ENCODE data around the gene AXIN1. TPM values are rescaled to one million over a fixed set of nuclear protein-coding genes. Genes with fewer than 3 reads are reported as not detected.
A peak's percentile ranks its signal among the peaks of the same experiment; 100 is the strongest.
"Not testable (repeated sequence)": the region's sequence is repeated elsewhere in the genome, so short reads cannot be mapped to it uniquely, and the experiment has no call there.

Gene AXIN1
- total RNA-seq, 1 donor from 2014 or later, result 19.4 TPM

DNA sequence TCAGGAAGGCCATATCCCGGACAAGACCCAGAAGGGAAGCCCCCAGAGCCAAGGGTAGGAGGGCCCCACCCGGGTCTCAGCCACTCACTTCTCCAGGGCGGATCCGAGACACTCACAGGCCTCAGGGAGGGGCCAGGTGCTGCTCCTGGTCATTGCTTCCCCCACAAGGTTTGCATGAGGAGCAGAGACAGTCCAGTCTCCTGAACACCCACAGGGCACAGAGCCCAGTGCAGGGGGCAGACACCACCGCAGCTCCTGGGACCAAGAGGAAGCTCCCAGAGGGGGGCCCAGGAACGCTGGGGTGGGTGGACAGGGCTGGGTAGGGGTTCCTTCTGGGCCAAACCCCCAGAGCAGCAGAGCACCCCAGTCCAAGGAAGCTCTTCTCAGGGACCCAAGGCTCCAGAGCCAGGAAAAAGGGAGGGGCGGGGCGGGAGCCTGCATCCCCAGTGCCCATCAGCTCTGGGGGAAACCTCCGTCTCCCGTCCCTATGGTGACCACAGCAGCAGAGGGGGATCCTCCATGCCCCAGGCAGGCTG lies 18.5 kb upstream of the AXIN1 start:
- DNase-seq (ENCODE audit: low spot score), result no peak

DNA sequence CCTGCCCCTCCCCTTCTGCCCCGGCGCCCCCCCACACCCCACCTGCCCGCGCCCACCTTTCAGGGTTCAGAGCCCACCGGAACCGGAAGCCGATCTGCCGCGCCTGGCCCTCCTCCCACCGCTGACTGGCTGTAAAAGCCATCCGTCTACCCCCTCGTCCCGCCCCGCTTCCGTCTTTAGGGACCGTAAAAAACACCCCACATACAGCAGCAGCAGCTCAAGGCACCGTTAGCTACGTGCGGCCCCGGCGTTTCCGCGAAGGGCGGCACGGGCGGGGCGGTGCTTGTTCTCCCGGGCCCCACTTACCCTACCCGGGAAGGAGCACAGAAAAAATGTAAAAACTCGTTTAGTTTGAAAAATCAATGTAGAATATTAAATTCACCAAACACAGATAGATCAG lies 17.9 kb upstream of the AXIN1 start, which contains the start of gene MRPL28:
Gene MRPL28, minus strand, starts transcription at position 96 of the 400 bp plus-strand sequence. CDS start 320 bp downstream, outside the sequence.
- DNase-seq (ENCODE audit: low spot score), result peak; percentile 96

GRCh38 chr16:369866-370436 lies 17.4 kb upstream of the AXIN1 start:
- no peak for DNase-seq (ENCODE audit: low spot score)

DNA sequence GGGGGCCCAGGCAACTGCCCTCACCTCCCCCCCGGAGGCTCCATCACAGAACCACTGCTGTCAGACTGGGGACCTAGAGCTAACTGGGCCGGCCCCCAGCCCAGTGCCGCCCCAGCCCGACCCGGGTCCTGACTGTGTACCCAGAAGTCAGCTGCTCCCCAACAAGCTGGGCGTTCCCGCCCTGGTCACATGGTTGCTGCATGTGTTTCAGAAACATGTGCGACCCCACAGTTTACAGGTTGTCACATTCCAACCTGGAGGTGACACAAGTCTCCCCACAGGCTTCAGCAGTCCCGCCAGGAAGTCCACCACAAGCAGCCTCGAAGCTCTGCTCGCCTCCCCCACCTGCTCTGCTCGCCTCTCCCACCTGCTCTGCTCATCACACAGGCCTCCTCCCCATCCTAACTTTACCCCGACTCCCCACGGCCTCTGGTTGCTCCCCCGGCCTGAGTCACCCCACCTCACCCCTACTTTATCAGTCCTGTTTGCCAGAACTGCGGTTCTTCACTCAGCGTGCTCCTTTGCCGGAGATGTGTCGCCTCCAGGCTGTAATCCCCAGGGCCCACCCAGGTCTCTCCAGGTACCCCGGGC lies 16.8 kb upstream of the AXIN1 start:
- DNase-seq (ENCODE audit: low spot score), result no peak

- no peak for DNase-seq (ENCODE audit: low spot score)
Measured at GRCh38 chr16:368388-369158, 16.1 kb upstream of the AXIN1 start.

- DNase-seq (ENCODE audit: low spot score), result no peak
Measured at GRCh38 chr16:367333-367903, 14.9 kb upstream of the AXIN1 start.

- no peak for DNase-seq (ENCODE audit: low spot score)
Measured at GRCh38 chr16:366476-366875, 14.0 kb upstream of the AXIN1 start.

DNA sequence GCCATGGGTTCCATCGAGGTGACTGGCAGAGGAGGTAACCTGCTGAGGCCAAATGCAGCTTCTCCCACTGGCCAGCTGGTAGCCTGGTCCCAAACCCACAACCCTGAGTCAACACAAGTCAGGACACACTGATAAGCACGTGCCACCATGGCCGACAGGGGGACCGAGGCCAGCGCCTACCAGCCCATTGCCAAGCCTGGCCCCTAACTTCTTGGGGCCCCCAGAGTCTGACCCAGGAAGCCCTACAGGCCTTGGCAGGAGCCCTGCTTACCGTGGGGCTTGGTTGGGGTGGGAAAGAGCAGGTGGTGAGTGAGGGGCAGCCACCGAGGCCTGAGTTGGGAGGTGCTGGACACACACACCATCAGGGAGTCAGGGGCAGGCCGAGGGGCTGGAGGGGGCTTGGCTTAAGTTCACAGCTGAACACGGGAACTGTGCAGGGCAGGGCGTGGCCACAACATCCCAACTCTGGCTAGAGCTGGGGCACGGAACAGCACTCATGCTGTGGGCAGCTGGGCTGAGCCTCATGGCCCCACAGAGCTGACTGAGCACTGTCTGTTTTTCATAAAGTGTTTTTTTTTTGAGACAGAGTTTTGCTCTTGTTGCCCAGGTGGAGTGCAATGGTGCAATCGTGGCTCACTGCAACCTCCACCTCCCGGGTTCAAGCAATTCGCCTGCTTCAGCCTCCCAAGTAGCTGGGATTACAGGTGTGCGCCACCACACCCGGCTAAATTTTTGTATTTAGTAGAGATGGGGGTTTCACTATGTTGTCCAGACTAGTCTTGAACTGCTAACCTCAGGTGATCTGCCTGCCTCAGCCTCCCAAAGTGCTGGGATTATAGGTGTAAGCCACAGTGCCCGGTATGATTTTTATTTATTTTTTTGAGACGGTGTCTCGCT lies 12.3 kb upstream of the AXIN1 start:
- DNase-seq (ENCODE audit: low spot score), result no peak

GRCh38 chr16:363766-364490 lies 11.4 kb upstream of the AXIN1 start:
- DNase-seq (ENCODE audit: low spot score), result no peak

DNA sequence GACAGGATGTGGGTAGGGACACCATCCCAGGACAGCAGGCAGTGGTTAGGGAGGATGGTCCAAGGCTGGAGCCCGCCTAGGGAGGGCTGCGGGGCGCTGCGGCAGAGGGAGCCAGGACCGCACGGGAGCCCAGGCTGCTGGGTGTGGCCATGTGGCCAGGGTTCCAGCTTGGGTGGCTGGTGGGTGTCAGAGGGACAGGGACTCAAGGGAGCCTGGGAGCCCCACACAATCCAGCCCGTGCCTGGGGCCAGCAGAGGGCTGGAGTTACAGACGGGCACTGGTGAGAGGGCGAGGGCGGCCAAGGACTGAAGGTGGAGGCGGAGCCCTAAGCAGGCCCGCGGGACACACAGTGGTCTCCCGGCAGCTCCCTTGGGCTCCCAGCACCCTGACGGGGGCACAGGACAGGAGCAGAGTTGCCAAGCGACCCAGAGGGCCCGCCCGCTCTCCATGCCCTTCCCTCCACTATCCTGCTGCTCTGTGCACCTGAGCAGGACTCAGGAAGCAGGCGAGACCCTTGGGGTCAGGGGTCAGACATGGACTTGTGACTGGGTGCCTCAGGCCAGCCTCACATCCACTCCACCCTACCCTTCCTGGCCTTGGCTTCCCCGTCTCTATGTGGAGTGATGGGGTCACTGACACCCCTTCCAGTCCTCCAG lies 10.7 kb upstream of the AXIN1 start:
- DNase-seq (ENCODE audit: low spot score), result no peak

- not testable (repeated sequence) for DNase-seq (ENCODE audit: low spot score)
Measured at GRCh38 chr16:362702-362999, 10.1 kb upstream of the AXIN1 start.

- no peak for DNase-seq (ENCODE audit: low spot score)
Measured at GRCh38 chr16:361872-362701, 9.6 kb upstream of the AXIN1 start.

GRCh38 chr16:361341-361871 lies 8.9 kb upstream of the AXIN1 start:
- no peak for DNase-seq (ENCODE audit: low spot score)

DNA sequence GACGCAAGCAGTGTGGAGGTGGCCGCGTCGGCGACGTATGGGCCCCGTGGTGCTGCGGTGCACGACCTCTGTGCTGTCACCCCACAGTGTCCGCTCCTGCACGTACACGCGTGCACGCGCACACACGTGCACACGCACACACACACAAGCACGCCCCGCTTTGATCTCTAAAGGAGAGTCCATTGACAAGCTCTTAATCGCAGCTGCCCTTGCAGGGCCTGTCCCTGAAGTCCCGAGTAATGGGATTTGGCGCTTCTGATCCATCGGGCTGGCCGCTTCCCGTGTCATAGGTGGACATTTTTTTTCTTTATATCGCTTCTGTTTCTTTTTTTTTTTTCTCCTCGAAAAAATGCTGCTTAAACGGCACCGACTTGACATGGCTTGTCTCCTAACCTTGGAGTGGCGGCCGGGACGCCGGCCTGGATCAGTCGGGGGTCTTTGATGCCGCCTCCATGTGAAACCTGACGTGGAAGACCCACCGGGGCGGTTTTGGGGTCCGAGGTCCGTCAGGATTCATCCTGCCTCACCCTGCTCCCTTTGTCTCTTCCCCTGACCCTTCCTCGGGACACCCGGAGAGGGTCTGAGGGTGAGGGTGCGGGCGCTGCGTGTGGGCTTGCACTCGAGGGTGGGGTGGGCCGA lies 8.3 kb upstream of the AXIN1 start:
- DNase-seq (ENCODE audit: low spot score), result no peak

DNA sequence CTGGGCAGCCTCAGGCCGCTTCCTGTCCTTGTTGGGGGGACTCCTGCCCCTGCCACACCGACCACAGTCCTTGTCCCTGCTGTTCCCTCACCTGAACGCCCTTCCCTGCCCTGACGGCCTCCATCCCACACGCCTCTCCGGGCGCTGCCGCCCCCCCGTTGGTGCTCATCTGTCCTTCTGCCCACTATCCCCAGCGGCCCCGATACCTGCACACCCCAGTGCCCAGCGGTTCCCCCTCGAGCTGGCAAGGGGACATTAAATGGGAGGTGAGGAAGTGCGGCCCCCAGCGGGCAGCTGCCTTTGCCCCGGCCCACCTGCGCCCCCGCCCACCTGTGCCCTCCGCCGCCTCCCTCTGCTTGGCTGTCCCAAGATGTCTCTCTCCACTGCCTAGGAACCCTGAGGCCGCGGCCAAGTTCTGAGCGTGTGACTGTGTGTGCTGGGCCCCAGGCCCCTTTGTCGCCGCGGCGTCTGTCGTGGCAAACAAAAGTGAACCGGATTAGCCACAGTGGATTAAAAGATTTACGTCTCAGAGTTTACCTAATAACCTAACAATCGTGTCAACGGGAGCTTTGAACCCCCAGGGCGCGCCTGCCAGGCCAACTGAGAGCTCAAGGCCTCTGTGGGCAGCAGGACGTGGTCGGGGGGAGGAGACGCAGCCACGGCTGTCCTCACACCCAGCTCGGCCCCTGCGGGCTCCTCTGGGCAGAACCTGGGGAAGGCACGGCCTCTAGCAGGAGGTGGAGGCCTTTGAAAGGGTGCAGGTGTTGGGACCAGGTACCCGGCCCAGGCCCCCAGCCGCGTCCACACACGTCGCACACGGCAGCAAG lies 7.6 kb upstream of the AXIN1 start:
- DNase-seq (ENCODE audit: low spot score), result no peak

DNA sequence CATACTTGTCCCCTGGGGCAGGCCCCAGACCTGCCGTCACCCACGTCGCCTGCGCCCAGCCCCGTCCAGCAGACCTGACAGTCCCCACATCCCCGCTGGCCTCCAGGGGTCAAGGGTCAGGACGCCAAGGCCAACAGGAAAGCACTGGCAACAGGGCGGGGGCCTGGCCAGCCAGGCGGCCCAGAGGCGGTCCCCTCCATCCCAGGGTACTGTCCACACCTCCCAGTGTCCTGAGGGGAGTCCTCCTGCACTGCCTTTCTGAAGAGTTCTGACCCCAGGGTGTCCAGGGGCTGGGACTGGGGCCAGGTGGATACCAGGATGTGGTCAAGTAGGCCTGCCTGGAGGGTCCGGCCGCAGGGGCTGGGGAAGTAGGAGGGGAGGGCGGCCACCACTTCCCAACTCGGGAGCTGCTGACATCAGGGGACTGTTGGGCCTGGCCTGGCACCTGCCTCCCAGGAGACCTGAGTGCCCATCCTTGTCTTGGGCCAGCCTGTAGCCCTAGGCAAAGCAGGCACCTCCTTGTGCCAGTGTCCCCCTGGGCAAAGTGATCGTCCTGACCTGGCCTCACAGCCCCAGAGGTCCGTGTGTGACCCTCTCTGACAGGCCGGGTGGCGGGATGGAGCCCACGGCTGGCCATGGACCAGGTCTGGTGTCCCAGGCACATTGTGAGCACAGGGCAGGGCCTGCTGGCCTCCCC lies 6.7 kb upstream of the AXIN1 start:
- DNase-seq (ENCODE audit: low spot score), result no peak

DNA sequence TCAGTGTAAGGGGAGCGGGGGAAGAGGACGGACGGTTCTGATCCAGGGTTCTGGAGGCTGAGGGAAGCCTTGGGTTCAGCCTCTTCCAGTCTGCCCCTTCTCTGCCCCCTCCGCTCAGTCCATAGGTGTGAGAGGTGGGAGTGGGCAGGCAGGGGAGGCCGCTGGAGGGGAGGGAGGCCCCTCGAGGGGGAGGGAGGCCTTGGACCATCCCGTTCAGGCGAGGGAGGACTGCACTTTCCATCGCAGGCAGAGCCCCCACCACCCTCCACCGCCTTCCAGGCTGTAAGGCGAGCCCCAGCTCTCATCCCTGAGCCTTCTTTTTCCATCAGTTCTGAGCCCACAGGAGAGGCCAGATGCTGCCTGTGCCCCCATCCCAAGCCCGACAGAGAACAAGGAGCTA lies 4.2 kb upstream of the AXIN1 start:
- DNase-seq (ENCODE audit: low spot score), result no peak

All from mesenteric fat pad (tissue), 1 donor.